Kidney (tissue), 22 donors: ENCODE data around the gene TMPRSS15. TPM values are rescaled to one million over a fixed set of nuclear protein-coding genes. Genes with fewer than 3 reads are reported as not detected.

Source experiments
- DNase-seq, 5 donors: peaks; one replicate each; pipeline ENCODE4 v3.0.0-alpha.2; 2013 to 2020
- FAIRE-seq: peaks from 2 replicates; lab custom pipeline; 2012; peaks lifted over from hg19 to GRCh38; lab: Jason Lieb, UNC
- H3K27ac ChIP-seq, 2 donors: one replicate each; pipeline ENCODE4 v1.7.0; 2013; ENCODE audit warnings: low read depth in 2 of 2, low read length in 2 of 2, inconsistent platforms in 1 of 2
- H3K27me3 ChIP-seq: one replicate; pipeline ENCODE4 v1.7.1; 2013; ENCODE audit warnings: low read length, inconsistent platforms; ENCODE audit not compliant: control insufficient read depth, insufficient read depth
- H3K36me3 ChIP-seq, 3 donors: one replicate each; pipeline versions ENCODE4 v1.7.0 to v1.7.1; 2013; ENCODE audit warnings: low read length in 3 of 3, control low read depth in 1 of 3, inconsistent platforms in 1 of 3; ENCODE audit not compliant: insufficient read depth in 3 of 3, control insufficient read depth in 2 of 3
- H3K4me1 ChIP-seq, 3 donors: one replicate each; pipeline versions ENCODE4 v1.7.0 to v1.7.1; 2013; ENCODE audit warnings: low read length in 3 of 3, inconsistent platforms in 1 of 3, low read depth in 1 of 3; ENCODE audit not compliant: control insufficient read depth in 2 of 3, insufficient read depth in 2 of 3
- H3K4me3 ChIP-seq, 3 donors: one replicate each; pipeline versions ENCODE4 v1.7.0 to v1.8.1; 2013; ENCODE audit warnings: low read length in 3 of 3, control low read depth in 1 of 3, inconsistent platforms in 1 of 3
- H3K9ac ChIP-seq, 3 donors: one replicate each; pipeline versions ENCODE4 v1.7.0 to v1.7.1; 2013; ENCODE audit warnings: low read length in 3 of 3, control low read depth in 1 of 3, inconsistent platforms in 1 of 3
- H3K9me3 ChIP-seq, 3 donors: one replicate each; pipeline versions ENCODE4 v1.7.0 to v1.7.1; 2013; ENCODE audit warnings: low read length in 3 of 3, control low read depth in 1 of 3, inconsistent platforms in 1 of 3; ENCODE audit not compliant: control insufficient read depth in 2 of 3, insufficient read depth in 1 of 3
- intact Hi-C: fragments of 100-400 bp; cut with DNase I; formaldehyde crosslinking; loops from one replicate; pipeline ENCODE4 v1.11.1; 2022
- long read RNA-seq, 10 donors: library from polyadenylated mRNA in 1 of 10; unstranded in 1 of 10; transcript quantifications; one replicate each; pipeline ENCODE4 v2.0.0 and lab custom pipeline, GENCODE V29; 2021 to 2026
- polyA plus RNA-seq: library from polyadenylated mRNA; stranded (reverse); fragments of 350-450 nt; fragmentation: Illumina TruSeq; extraction: RNeasy Lipid Tissue Mini Kit (QIAGEN cat#74804); gene quantifications from one replicate; pipeline ENCODE4 v1.2.3, GENCODE V29; 2014; ENCODE audit warnings: low read depth, low replicate concordance; ENCODE audit not compliant: insufficient read depth
- total RNA-seq: library from RNA; stranded (reverse); fragmentation: NEBNext Ultra II Directional; extraction: Animal tissue kit (Norgen Biotek cat#: 25700); gene quantifications from one replicate; pipeline ENCODE4 v1.2.1, GENCODE V29; 2021
- TF ChIP-seq, protein P1 (sequence below): IDR thresholded peaks from 3 replicates; pipeline ENCODE4 v1.5.1; 2012; ENCODE audit warnings: mild to moderate bottlenecking, moderate library complexity, borderline replicate concordance; ENCODE audit not compliant: insufficient read depth; ENCODE audit errors: extremely low read depth
- donor health status: control.
- donor health status: control.
- donor health status: control.
- donor health status: control.
- donor health status: control.
- donor health status: DM: yes; HTN: yes; CAD: no.
- donor health status: Normal renal cell carcinoma (clear cell type).

The TMPRSS15 gene
- total RNA-seq = not detected
- 0.09 TPM for polyA plus RNA-seq
- long read RNA-seq, donor 1 = 0 reads
- long read RNA-seq, donor 2 = 0 reads
- long read RNA-seq, donor 3 = 0 reads
- long read RNA-seq, donor 4 = 0 reads
- long read RNA-seq, donor 5 = 0 reads
- long read RNA-seq, donor 6 = 0 reads
- long read RNA-seq, donor 7 = 0 reads
- long read RNA-seq, donor 8 = 0 reads
- long read RNA-seq, donor 9 = 0 reads
- long read RNA-seq, donor 10 = 0 reads

DNA sequence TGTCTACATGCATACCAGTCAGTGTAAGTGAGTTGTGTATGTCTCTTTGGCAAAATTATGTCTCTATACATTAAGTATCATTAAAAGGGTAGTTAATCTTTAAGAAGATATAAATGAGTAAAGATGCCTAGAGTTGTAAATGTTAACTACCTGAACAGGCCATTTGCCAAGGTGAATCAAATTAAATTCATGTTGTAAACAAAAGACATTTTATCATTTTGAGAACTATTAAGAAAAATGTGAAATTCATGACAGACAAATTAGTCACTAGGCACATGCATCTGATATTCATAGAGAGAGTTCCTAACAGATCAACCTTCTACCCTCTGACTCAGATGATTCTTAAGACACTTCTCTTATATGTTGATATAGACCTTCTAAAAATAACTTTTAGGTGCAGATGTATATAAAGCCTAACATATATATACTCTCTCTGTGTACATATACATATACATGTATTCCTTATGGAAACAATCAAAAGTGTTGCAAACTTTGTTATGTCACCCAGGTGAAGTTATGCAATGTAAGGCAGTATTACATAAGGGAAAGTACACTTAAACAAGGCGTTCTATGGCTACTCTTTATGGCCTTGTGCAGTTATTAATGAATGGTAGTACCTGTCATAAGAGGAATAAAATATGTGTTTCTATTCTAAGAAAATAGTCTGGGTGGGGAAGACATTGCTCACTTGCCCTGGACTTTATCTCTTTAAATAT, at the start of gene TMPRSS15:
TSS of gene TMPRSS15 (minus strand) at position 51 of the 716 bp plus-strand sequence. CDS start 163 bp downstream, outside the sequence.
- Histone ChIP-seq H3K4me3 (no peak within 1 kb of the TSS), H3K27me3 (no peaks in the 10 kb centered on the region), H3K27ac (no peak within 1 kb of the TSS), H3K4me1 (no peaks in the 10 kb centered on the region), H3K36me3 (no peaks in the 10 kb centered on the region), H3K9me3 (no peaks in the 10 kb centered on the region), H3K9ac (no peak within 1 kb of the TSS)
- no peak for FAIRE-seq
- TF ChIP-seq, protein P1, sequence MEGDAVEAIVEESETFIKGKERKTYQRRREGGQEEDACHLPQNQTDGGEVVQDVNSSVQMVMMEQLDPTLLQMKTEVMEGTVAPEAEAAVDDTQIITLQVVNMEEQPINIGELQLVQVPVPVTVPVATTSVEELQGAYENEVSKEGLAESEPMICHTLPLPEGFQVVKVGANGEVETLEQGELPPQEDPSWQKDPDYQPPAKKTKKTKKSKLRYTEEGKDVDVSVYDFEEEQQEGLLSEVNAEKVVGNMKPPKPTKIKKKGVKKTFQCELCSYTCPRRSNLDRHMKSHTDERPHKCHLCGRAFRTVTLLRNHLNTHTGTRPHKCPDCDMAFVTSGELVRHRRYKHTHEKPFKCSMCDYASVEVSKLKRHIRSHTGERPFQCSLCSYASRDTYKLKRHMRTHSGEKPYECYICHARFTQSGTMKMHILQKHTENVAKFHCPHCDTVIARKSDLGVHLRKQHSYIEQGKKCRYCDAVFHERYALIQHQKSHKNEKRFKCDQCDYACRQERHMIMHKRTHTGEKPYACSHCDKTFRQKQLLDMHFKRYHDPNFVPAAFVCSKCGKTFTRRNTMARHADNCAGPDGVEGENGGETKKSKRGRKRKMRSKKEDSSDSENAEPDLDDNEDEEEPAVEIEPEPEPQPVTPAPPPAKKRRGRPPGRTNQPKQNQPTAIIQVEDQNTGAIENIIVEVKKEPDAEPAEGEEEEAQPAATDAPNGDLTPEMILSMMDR = no peak
- intact Hi-C loops = no loop called here
- no peak for DNase-seq

DNA sequence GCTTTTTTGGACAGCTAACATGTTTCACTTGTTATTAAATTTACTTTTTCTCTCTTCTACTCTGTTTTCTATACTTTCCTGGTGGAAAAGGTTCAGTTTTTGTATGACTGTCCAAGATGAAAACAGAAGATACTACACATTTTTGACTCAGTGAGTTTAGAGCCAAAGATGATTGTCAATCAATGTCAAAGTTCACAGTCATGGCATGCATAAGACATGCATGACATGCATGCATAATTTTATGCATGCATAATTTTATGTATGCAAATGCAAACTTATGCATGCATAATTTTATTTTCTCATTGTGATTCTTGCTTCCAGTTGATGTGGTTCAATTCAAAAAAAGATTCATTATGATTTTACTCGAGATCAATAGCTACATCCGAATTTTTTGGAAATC, 48.1 kb upstream of the TMPRSS15 start:
- Histone ChIP-seq H3K4me1 (no peaks in the 10 kb centered on the region), H3K9me3 (no peaks in the 10 kb centered on the region)

DNA sequence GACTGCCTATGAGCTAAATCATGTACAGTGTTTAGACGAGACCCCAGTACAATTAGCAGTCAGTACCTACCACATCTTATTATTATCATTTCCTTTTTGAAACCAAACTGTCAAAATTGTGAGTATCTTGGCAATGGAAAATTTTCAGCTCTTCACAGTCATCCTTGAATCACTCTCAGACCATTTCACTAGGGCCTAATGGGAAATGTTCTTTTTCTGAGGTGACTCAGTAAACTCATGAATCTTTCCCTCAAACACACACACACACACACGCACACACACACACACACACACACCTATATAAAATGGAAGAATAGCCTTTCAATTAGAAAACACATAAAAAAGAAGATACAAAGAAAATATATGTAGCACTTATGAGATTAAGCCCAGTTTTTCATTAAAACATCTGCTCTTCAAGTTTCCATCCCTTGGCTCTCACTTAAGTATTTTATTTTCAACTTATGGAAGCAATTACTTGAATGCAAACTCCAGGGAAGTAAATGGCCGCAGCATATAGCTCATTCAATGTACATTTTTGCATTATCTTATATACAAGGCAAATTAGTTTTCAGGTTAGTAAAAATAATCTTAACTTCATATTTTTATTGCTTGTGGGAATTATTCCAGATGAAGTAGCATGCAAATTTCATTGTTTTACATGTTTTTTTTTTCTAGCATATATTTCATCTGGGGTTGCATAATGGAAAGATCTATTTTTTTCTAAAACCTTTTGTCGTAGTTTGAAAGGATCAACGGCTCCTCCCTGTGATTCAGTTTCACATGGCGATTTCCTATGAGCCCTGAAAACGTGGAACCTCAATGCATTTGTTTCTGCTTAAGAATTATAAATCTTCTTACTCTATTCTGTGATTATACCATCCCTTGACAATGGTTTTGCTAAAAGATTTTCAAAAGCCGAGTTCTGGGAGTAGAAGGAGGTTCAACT, 46.3 kb upstream of the TMPRSS15 start:
- H3K36me3 ChIP-seq = no peaks in the 10 kb centered on the region
- no peaks in the 10 kb centered on the region for H3K4me1 ChIP-seq
- intact Hi-C loops = no loop called here
- peaks cover 0 to 4% (median 0%) of the 10 kb centered on the region in 3 donors for H3K9me3 ChIP-seq
- TF ChIP-seq, protein P1 = no peak
- no peaks in the 10 kb centered on the region for H3K27me3 ChIP-seq
- no peak overlapping the region for H3K27ac ChIP-seq
- no peak overlapping the region for H3K9ac ChIP-seq
- H3K4me3 ChIP-seq = no peak overlapping the region
- DNase-seq (no peak), FAIRE-seq (no peak)

More for the DNA sequence above, 48.1 kb upstream of the TMPRSS15 start:
- no peak overlapping the region for H3K4me3 ChIP-seq
- FAIRE-seq (no peak), DNase-seq (no peak)
- H3K36me3 ChIP-seq = no peaks in the 10 kb centered on the region
- H3K27ac ChIP-seq = no peak overlapping the region
- no peak overlapping the region for H3K9ac ChIP-seq
- no peaks in the 10 kb centered on the region for H3K27me3 ChIP-seq
- intact Hi-C loops = no loop called here
- TF ChIP-seq, protein P1 = no peak
